H1 (cell line): ENCODE measurements around the gene ASAP3. TPM values are rescaled to one million over a fixed set of nuclear protein-coding genes. Genes with fewer than 3 reads are reported as not detected.

Experiments used
- CTCF ChIA-PET: fragments of 300-600 bp; sonication (Branson Sonifier 250); formaldehyde crosslinking; loops from one replicate; lab custom pipeline; 2021; ENCODE audit not compliant: partially characterized antibody; lab: Charles Lee
- POLR2A ChIA-PET: fragments of 300-600 bp; sonication (Branson Sonifier 250); formaldehyde crosslinking; loops from one replicate; lab custom pipeline; 2021; ENCODE audit warnings: inconsistent platforms; ENCODE audit not compliant: partially characterized antibody; lab: Charles Lee
- DNase-seq, 2 experiments: peaks; one replicate each; pipeline versions ENCODE4 v3.0.0 to v3.0.0-alpha.2; 2010 to 2022; ENCODE audit warnings: low spot score in 2 of 2, low read depth in 1 of 2, mixed read lengths in 1 of 2
- FAIRE-seq: peaks from 2 replicates; lab custom pipeline; 2011; peaks lifted over from hg19 to GRCh38; lab: Jason Lieb, UNC
- H2AFZ ChIP-seq: 2 replicates; pipeline ENCODE4 v1.8.1; 2012; ENCODE audit warnings: low read length, inconsistent platforms
- H2AK5ac ChIP-seq: 2 replicates; pipeline ENCODE4 v1.6.1; 2013; ENCODE audit warnings: low read depth, low read length
- H2BK120ac ChIP-seq: replicated peaks from 2 replicates; pipeline ENCODE3; 2013; ENCODE audit warnings: low read depth, low read length, inconsistent platforms
- H2BK12ac ChIP-seq: 2 replicates; pipeline ENCODE4 v1.6.1; 2013; ENCODE audit warnings: low read depth, low read length
- H2BK15ac ChIP-seq: 2 replicates; pipeline ENCODE4 v1.6.1; 2013; ENCODE audit warnings: low read length
- H2BK20ac ChIP-seq: 2 replicates; pipeline ENCODE4 v1.6.1; 2013; ENCODE audit warnings: low read length
- H2BK5ac ChIP-seq: 2 replicates; pipeline ENCODE4 v1.6.1; 2013; ENCODE audit warnings: low read depth, low read length
- H3K14ac ChIP-seq: 2 replicates; pipeline ENCODE4 v1.6.1; 2013; ENCODE audit warnings: inconsistent platforms; ENCODE audit not compliant: insufficient read length
- H3K18ac ChIP-seq: 2 replicates; pipeline ENCODE4 v1.6.1; 2013; ENCODE audit warnings: low read length; ENCODE audit errors: extremely low read depth
- H3K23ac ChIP-seq: 2 replicates; pipeline ENCODE4 v1.6.1; 2013; ENCODE audit warnings: inconsistent platforms; ENCODE audit not compliant: insufficient read length
- H3K23me2 ChIP-seq: 2 replicates; pipeline ENCODE4 v1.6.1; 2013; ENCODE audit warnings: low read depth, low read length
- H3K27ac ChIP-seq: 2 replicates; pipeline ENCODE4 v1.6.1; 2011; ENCODE audit warnings: low read depth, low read length, inconsistent platforms
- H3K27me3 ChIP-seq, 4 experiments: replicated peaks in 1 of 4; 1 replicate in 1 of 4; 2 replicates in 3 of 4; pipeline versions ENCODE4 v1.6.1 to v1.8.1; 2011 to 2013; ENCODE audit warnings: low read length in 3 of 4, mild to moderate bottlenecking in 3 of 4, inconsistent platforms in 2 of 4, mixed read lengths in 2 of 4, moderate library complexity in 1 of 4; ENCODE audit not compliant: control insufficient read depth in 3 of 4, insufficient read depth in 3 of 4; ENCODE audit errors: extremely low read depth in 1 of 4
- H3K36me3 ChIP-seq, 4 experiments: 2 replicates each; pipeline versions ENCODE4 v1.6.1 to v1.8.1; 2011 to 2013; ENCODE audit warnings: mild to moderate bottlenecking in 4 of 4, low read length in 3 of 4, moderate library complexity in 2 of 4, control low read depth in 1 of 4, inconsistent platforms in 1 of 4; ENCODE audit not compliant: insufficient read depth in 4 of 4, control insufficient read depth in 2 of 4
- H3K4ac ChIP-seq: replicated peaks from 2 replicates; pipeline ENCODE3; 2013; ENCODE audit warnings: low read length, low read depth, mixed read lengths, inconsistent platforms; ENCODE audit not compliant: insufficient read length
- H3K4me1 ChIP-seq, 4 experiments: replicated peaks in 1 of 4; 1 replicate in 1 of 4; 2 replicates in 3 of 4; pipeline versions ENCODE4 v1.6.1 to v1.8.1; 2011 to 2013; ENCODE audit warnings: low read length in 3 of 4, inconsistent platforms in 2 of 4, mixed read lengths in 1 of 4; ENCODE audit not compliant: insufficient read depth in 4 of 4, control insufficient read depth in 3 of 4
- H3K4me2 ChIP-seq, 2 experiments: 2 replicates each; pipeline versions ENCODE4 v1.6.1 to v1.8.1; 2011 to 2013; ENCODE audit warnings: low read depth in 2 of 2, low read length in 2 of 2, control low read depth in 1 of 2, inconsistent platforms in 1 of 2, mild to moderate bottlenecking in 1 of 2; ENCODE audit not compliant: insufficient read depth in 1 of 2
- H3K4me3 ChIP-seq, 4 experiments: fragments of 200-600, 300-600 bp in 1 of 4; sonication (generic), shearing (Covaris generic), sonication (Bioruptor Twin) in 1 of 4; 2 replicates each; pipeline versions ENCODE4 v1.5.1 to v1.8.1; 2011 to 2016; ENCODE audit warnings: low read length in 4 of 4, low read depth in 3 of 4, control low read depth in 2 of 4, inconsistent platforms in 2 of 4, mild to moderate bottlenecking in 2 of 4, mixed read lengths in 1 of 4, moderate library complexity in 1 of 4; ENCODE audit not compliant: insufficient read depth in 2 of 4; ENCODE audit errors: extremely low read depth in 1 of 4
- H3K56ac ChIP-seq: replicated peaks from 2 replicates; pipeline ENCODE3; 2013; ENCODE audit warnings: low read depth, mild to moderate bottlenecking, mixed read lengths, low read length, inconsistent platforms; ENCODE audit not compliant: insufficient read length
- H3K79me1 ChIP-seq: 2 replicates; pipeline ENCODE4 v1.6.1; 2013; ENCODE audit warnings: low read depth, low read length, control low read depth
- H3K79me2 ChIP-seq, 2 experiments: 2 replicates each; pipeline versions ENCODE4 v1.6.1 to v1.8.1; 2012 to 2013; ENCODE audit warnings: low read length in 2 of 2, mild to moderate bottlenecking in 2 of 2, inconsistent platforms in 1 of 2; ENCODE audit not compliant: insufficient read depth in 2 of 2, control insufficient read depth in 1 of 2
- H3K9ac ChIP-seq, 4 experiments: replicated peaks in 1 of 4; 1 replicate in 1 of 4; 2 replicates in 3 of 4; pipeline versions ENCODE4 v1.6.1 to v1.8.1; 2011 to 2013; ENCODE audit warnings: low read depth in 3 of 4, low read length in 3 of 4, control low read depth in 2 of 4, mild to moderate bottlenecking in 2 of 4, moderate library complexity in 2 of 4, inconsistent platforms in 1 of 4; ENCODE audit errors: extremely low read depth in 1 of 4
- H3K9me3 ChIP-seq, 2 experiments: 2 replicates each; pipeline versions ENCODE4 v1.6.1 to v1.8.1; 2012 to 2013; ENCODE audit warnings: mild to moderate bottlenecking in 2 of 2, moderate library complexity in 2 of 2, control low read depth in 1 of 2, inconsistent platforms in 1 of 2, low read depth in 1 of 2, low read length in 1 of 2, mixed read lengths in 1 of 2; ENCODE audit not compliant: insufficient read depth in 2 of 2
- H4K20me1 ChIP-seq, 2 experiments: replicated peaks in 1 of 2; 2 replicates each; pipeline versions ENCODE3 to v1.8.1; 2011 to 2013; ENCODE audit warnings: inconsistent platforms in 2 of 2, low read length in 2 of 2, mild to moderate bottlenecking in 1 of 2; ENCODE audit not compliant: insufficient read depth in 2 of 2, control insufficient read depth in 1 of 2
- H4K5ac ChIP-seq: 2 replicates; pipeline ENCODE4 v1.6.1; 2013; ENCODE audit warnings: low read length, low read depth, mixed read lengths, inconsistent platforms; ENCODE audit not compliant: insufficient read length
- H4K8ac ChIP-seq: 2 replicates; pipeline ENCODE4 v1.8.0; 2013; ENCODE audit warnings: mild to moderate bottlenecking, moderate library complexity, low read length, inconsistent platforms; ENCODE audit not compliant: insufficient read depth; ENCODE audit errors: extremely low read depth
- H4K91ac ChIP-seq: replicated peaks from 2 replicates; pipeline ENCODE3; 2013; ENCODE audit warnings: low read length, mixed read lengths, inconsistent platforms; ENCODE audit not compliant: insufficient read length
- BRCA1 ChIP-seq: IDR thresholded peaks from 2 replicates; pipeline ENCODE4 v1.6.1; 2012; ENCODE audit warnings: low read depth, low read length, improper control_type of control experiment
- CBX5 ChIP-seq: fragments of 300-800, 300-1000 bp; sonication (generic); IDR thresholded peaks from 2 replicates; pipeline ENCODE4 v1.7.1; 2016; ENCODE audit warnings: antibody characterized with exemption, low read length, low read depth
- JUN ChIP-seq: IDR thresholded peaks from 2 replicates; pipeline ENCODE4 v1.6.1; 2011; ENCODE audit warnings: low read depth, mild to moderate bottlenecking, improper control_type of control experiment, low read length
- WGBS, 2 experiments: shearing (Covaris generic) in 1 of 2; methylation state at CpG; one replicate each; pipeline versions ENCODE4 v1.1.6 to v1.1.7; 2013 to 2015; ENCODE audit warnings: low lambda C conversion rate in 2 of 2, mixed read lengths in 2 of 2, inconsistent platforms in 1 of 2, low coverage in 1 of 2, missing lambda C conversion rate in 1 of 2; ENCODE audit not compliant: insufficient replicate concordance in 2 of 2, insufficient coverage in 1 of 2, insufficient read length in 1 of 2; ENCODE audit errors: extremely low coverage in 1 of 2, missing lambda C conversion rate in 1 of 2; 5-methylcytosine and 5-hydroxymethylcytosine counted together
- polyA plus RNA-seq, 7 experiments: library from polyadenylated mRNA; depleted of rRNA in 3 of 7; stranded (reverse) in 5 of 7; unstranded in 2 of 7; fragments of >200 nt in 5 of 7; fragments of 200-250 nt in 2 of 7; gene quantifications; 1 replicate in 5 of 7; 2 replicates in 1 of 7; 4 replicates in 1 of 7; pipeline versions ENCODE4 v1.2.1 to v1.2.3, GENCODE V29; 2011 to 2013; ENCODE audit warnings: missing spikeins in 2 of 7, mixed read lengths in 2 of 7
- total RNA-seq: library from RNA; stranded (reverse); fragmentation: NEBNext Ultra II Directional; extraction: Animal tissue kit (Norgen Biotek cat#: 25700); gene quantifications from 2 replicates; pipeline ENCODE4 v1.2.1, GENCODE V29; 2021

The ASAP3 gene
- total and polyA plus RNA-seq, 2 of the 8 experiments (the other 6 are each of a cell fraction or from before 2014, with no cell fraction given): 53.1 to 58.0 TPM

DNA sequence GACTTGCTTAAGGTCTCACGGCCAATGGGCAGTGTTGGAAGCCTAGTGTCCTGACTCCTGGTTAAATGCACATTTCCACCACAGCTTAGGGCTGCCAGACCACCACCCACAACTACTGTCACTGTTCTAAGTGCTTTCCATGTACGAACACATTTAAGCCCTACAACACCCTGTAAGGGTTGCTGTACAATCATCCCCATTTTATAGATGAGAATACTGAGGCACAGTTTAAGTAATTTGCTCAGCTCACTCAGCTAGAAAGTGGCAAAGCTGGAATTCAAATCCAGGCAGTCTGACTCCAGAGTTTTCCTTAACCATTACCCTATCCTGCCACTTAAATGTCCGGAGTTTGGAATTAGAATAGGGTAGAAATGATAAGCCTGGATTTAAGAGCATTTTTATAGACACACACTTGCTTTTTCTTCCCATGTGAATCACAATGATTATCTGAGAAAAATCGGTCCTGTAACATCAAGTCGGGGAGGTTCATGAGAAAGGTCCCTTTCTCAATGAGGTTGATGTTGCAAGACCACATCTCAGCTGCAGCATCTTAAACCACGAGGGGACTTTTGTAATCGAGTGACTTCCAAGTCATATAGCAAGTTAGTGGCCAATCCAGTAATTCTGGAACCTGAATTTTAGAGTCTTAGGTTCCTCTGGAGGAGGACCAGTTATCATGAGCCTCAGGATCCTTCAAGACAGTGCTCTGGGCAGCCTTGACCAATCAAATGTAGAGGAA lies 38.4 kb upstream of the ASAP3 start:
- Histone ChIP-seq H3K4ac (no peak overlapping the region), H2BK12ac (no peak overlapping the region), H2BK120ac (no peak overlapping the region), H3K4me3 (no peak overlapping the region), H3K23me2 (no peaks in the 10 kb centered on the region), H4K8ac (no peak overlapping the region), H3K4me2 (no peak overlapping the region), H3K4me1 (peaks cover 6 to 17% (median 9%) of the 10 kb centered on the region in 4 experiments), H3K18ac (no peak overlapping the region), H3K36me3 (peaks cover 0 to 3% (median 1%) of the 10 kb centered on the region in 4 experiments; a peak in 3 of 8 replicates), H3K9ac (no peak overlapping the region), H2AK5ac (no peak overlapping the region), H3K23ac (no peak overlapping the region), H3K14ac (no peak overlapping the region), H3K56ac (no peak overlapping the region), H2AFZ (no peak overlapping the region), H4K20me1 (peaks cover 3 to 5% of the 10 kb centered on the region in 2 experiments), H2BK15ac (no peak overlapping the region), H3K79me1 (peaks cover 5% of the 10 kb centered on the region), H2BK5ac (no peak overlapping the region), H2BK20ac (no peak overlapping the region), H4K5ac (no peak overlapping the region), H4K91ac (no peak overlapping the region), H3K79me2 (no peaks in the 10 kb centered on the region), H3K27ac (no peak overlapping the region), H3K9me3 (no peaks in the 10 kb centered on the region), H3K27me3 (no peaks in the 10 kb centered on the region)
- CTCF ChIA-PET: interaction anchor here (1.0 to 16.2 kb wide), 7 partner anchors 15 to 143 kb away, joined by 3 to 230 read pairs (median 8); no protein-coding TSS in a partner anchor
- DNase-seq (no peak), FAIRE-seq (no peak)
- 88% methylated on average over 7 of the region's 7 CpGs; no CpG with 5 or more reads in 1 of the 2 experiments for WGBS, 2 experiments
- POLR2A ChIA-PET: no interaction called here
- TF ChIP-seq CBX5 (no peak), BRCA1 (no peak), JUN (no peak)
